ENCODE measurements around the gene VCX3B.
"Not testable (repeated sequence)": the region's sequence is repeated elsewhere in the genome, so short reads cannot be mapped to it uniquely, and the experiment has no call there.

VCX3B gene

GRCh38 chrX:8462488-8462887 is 2.1 kb upstream of the VCX3B start:
- H3K27ac ChIP-seq (ENCODE audit: low read depth, low read length, severe bottlenecking), result no peak overlapping the region

DNA sequence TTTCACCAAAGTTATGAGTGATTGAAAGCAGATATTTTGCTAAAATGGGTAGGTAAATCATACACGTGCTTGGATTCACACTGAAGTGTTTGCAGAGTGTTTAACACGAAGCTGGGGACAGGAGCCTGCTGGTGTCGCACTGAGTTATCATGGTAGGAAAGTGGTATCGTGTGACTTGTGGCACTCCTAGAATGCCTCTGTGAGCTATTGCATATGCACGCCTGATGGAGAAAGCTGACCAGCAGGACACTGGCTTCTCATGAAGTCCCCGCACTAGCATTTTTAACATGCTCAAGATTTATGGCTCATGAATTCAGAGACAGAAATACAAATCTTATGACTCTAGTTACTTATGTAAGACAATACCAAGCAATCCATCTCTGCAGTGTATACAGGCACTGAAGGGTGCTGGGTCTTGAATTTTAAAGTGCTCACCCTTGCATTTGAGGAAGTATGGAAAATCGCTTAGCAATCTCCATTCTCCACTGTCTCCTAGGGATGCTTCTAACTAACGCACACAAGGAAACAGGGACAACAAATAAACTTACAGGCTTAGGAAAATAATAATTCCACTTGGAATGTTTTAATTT is 19.8 kb downstream of the VCX3B start:
- Histone ChIP-seq H3K9me3 (ENCODE audit: control insufficient read depth, low read length) (no peaks in the 10 kb centered on the region), H3K27ac (ENCODE audit: low read depth, low read length, severe bottlenecking) (no peak overlapping the region), H3K36me3 (ENCODE audit: control insufficient read depth, insufficient read depth, low read length) (no peaks in the 10 kb centered on the region), H3K4me1 (ENCODE audit: control insufficient read depth, insufficient read depth, low read length, poor library complexity, severe bottlenecking) (no peaks in the 10 kb centered on the region), H3K4me3 (ENCODE audit: extremely low read depth, insufficient read depth, low read length, poor library complexity, severe bottlenecking) (no peak overlapping the region)
- 73 to 90% methylated on average over 3 to 5 of the region's 8 CpGs for WGBS, 2 experiments (ENCODE audit: insufficient coverage in 2 of 2)

More at GRCh38 chrX:8462488-8462887, 2.1 kb upstream of the VCX3B start:
- Histone ChIP-seq H3K4me3 (ENCODE audit: extremely low read depth, insufficient read depth, low read length, poor library complexity, severe bottlenecking) (no peak overlapping the region), H3K4me1 (ENCODE audit: control insufficient read depth, insufficient read depth, low read length, poor library complexity, severe bottlenecking) (no peaks in the 10 kb centered on the region), H3K9me3 (ENCODE audit: control insufficient read depth, low read length) (no peaks in the 10 kb centered on the region), H3K36me3 (ENCODE audit: control insufficient read depth, insufficient read depth, low read length) (no peaks in the 10 kb centered on the region)

- H3K27ac ChIP-seq (ENCODE audit: low read depth, low read length, severe bottlenecking); H3K4me3 ChIP-seq (ENCODE audit: extremely low read depth, insufficient read depth, low read length, poor library complexity, severe bottlenecking); H3K36me3 ChIP-seq (ENCODE audit: control insufficient read depth, insufficient read depth, low read length); H3K4me1 ChIP-seq (ENCODE audit: control insufficient read depth, insufficient read depth, low read length, poor library complexity, severe bottlenecking); H3K9me3 ChIP-seq (ENCODE audit: control insufficient read depth, low read length): not testable (repeated sequence)
- WGBS, 2 experiments (ENCODE audit: insufficient coverage in 2 of 2), result 80% methylated on average over 1 of the region's 4 CpGs; no CpG with 5 or more reads in 1 of the 2 experiments
Measured at GRCh38 chrX:8495036-8495435, 30.4 kb downstream of the VCX3B start.

DNA sequence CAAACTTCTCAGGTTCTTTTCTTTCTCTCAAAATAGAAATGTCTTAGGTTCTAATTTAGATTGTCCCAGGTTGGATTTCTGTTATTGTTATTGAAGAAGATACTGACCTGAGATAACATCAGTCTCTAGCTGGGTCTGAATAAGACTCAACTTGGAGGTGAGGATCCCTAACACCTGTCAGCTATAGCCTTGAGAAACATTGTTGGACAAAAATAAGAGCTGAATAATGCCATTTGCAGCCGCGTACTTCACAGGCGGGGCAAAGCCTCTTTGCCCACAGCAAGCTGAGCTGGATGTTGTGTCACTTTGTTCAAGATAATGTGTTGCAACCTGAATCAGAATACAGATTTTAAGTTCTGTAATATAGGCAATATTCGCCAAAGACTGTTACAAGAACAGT is 35.6 kb downstream of the VCX3B start:
- no peaks in the 10 kb centered on the region for H3K4me1 ChIP-seq (ENCODE audit: control insufficient read depth, insufficient read depth, low read length, poor library complexity, severe bottlenecking)
- H3K4me3 ChIP-seq (ENCODE audit: extremely low read depth, insufficient read depth, low read length, poor library complexity, severe bottlenecking), result no peak overlapping the region
- no peak overlapping the region for H3K27ac ChIP-seq (ENCODE audit: low read depth, low read length, severe bottlenecking)
- H3K36me3 ChIP-seq (ENCODE audit: control insufficient read depth, insufficient read depth, low read length), result no peaks in the 10 kb centered on the region
- H3K9me3 ChIP-seq (ENCODE audit: control insufficient read depth, low read length), result no peaks in the 10 kb centered on the region
- WGBS, 2 experiments (ENCODE audit: insufficient coverage in 2 of 2), result no CpG with 5 or more reads among the region's 4 CpGs

- 100% methylated on average over 1 to 2 of the region's 21 CpGs for WGBS, 2 experiments (ENCODE audit: insufficient coverage in 2 of 2)
Measured at GRCh38 chrX:8502101-8502500, 37.5 kb downstream of the VCX3B start.

GRCh38 chrX:8504451-8504850 is 39.8 kb downstream of the VCX3B start:
- WGBS, 2 experiments (ENCODE audit: insufficient coverage in 2 of 2), result 76% methylated on average over 3 of the region's 6 CpGs; no CpG with 5 or more reads in 1 of the 2 experiments
- Histone ChIP-seq H3K9me3 (ENCODE audit: control insufficient read depth, low read length) (no peaks in the 10 kb centered on the region), H3K27ac (ENCODE audit: low read depth, low read length, severe bottlenecking) (peak overlapping the region; percentile 66), H3K4me3 (ENCODE audit: extremely low read depth, insufficient read depth, low read length, poor library complexity, severe bottlenecking) (no peak overlapping the region), H3K4me1 (ENCODE audit: control insufficient read depth, insufficient read depth, low read length, poor library complexity, severe bottlenecking) (no peaks in the 10 kb centered on the region), H3K36me3 (ENCODE audit: control insufficient read depth, insufficient read depth, low read length) (no peaks in the 10 kb centered on the region)

More at GRCh38 chrX:8502101-8502500, 37.5 kb downstream of the VCX3B start:
- H3K4me3 ChIP-seq (ENCODE audit: extremely low read depth, insufficient read depth, low read length, poor library complexity, severe bottlenecking); H3K36me3 ChIP-seq (ENCODE audit: control insufficient read depth, insufficient read depth, low read length); H3K27ac ChIP-seq (ENCODE audit: low read depth, low read length, severe bottlenecking); H3K4me1 ChIP-seq (ENCODE audit: control insufficient read depth, insufficient read depth, low read length, poor library complexity, severe bottlenecking); H3K9me3 ChIP-seq (ENCODE audit: control insufficient read depth, low read length): not testable (repeated sequence)

Measured in mesodermal cell (in vitro differentiated cells).